Measurements from ENCODE around the gene TIMP2. TPM values are rescaled to one million over a fixed set of nuclear protein-coding genes. Genes with fewer than 3 reads are reported as not detected.

TIMP2 gene
- total and polyA plus RNA-seq, 2 of the 8 experiments (the other 6 are each of a cell fraction or from before 2014, with no cell fraction given), result 18.2 to 43.3 TPM

DNA sequence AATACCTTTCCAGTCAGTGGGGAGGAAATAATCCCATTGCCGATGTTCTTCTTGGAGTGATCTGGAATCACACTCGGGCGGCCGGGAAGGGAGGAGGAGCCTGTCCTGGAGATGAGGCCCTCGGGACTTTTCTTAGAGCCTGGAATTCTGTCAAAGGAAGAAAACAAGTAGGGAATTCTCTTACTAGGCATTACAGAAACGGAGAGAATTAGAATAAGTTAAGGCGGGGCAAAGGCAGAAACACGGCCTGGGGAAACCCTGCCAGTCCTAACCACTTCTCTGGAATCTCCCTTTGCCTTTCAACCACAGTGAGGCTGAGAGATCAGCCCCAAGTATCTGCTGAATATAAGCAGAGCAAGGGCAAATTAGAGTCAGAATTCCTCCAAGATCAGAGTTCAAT, 112.3 kb downstream of the TIMP2 start:
- CTCF ChIA-PET (ENCODE audit: partially characterized antibody), result no interaction called here
- peaks cover 33 to 87% (median 74%) of the 10 kb centered on the region in 4 experiments for H3K36me3 ChIP-seq (ENCODE audit: control insufficient read depth in 2 of 4, insufficient read depth in 4 of 4, low read length in 3 of 4)
- TF ChIP-seq ZNF274 (IDR thresholded peaks at IDR 0.05; ENCODE audit: borderline replicate concordance, extremely low read depth, low read length), result no peak
- no peak for TF ChIP-seq TEAD4 (IDR thresholded peaks at IDR 0.05; ENCODE audit: low read depth, low read length)
- no peak for TF ChIP-seq TBP (IDR thresholded peaks at IDR 0.05; ENCODE audit: low read depth, low read length)
- no peak for TF ChIP-seq PHF8 (conservative IDR thresholded peaks at IDR 0.05; ENCODE audit: low read depth, low read length)
- TF ChIP-seq CBX5 (IDR thresholded peaks at IDR 0.05; ENCODE audit: low read depth, low read length), result no peak
- no peak for TF ChIP-seq RFX5 (IDR thresholded peaks at IDR 0.05; ENCODE audit: borderline replicate concordance, low read depth, low read length)
- no peak for TF ChIP-seq RXRA (IDR thresholded peaks at IDR 0.05; ENCODE audit: insufficient read depth, low read depth, low read length)
- TF ChIP-seq CEBPB (IDR thresholded peaks at IDR 0.05; ENCODE audit: low read depth, low read length), result no peak
- TF ChIP-seq BCL11A (IDR thresholded peaks at IDR 0.05; ENCODE audit: low read depth in 2 of 2, low read length in 2 of 2), result no peak
- no peak for TF ChIP-seq HDAC2 (IDR thresholded peaks at IDR 0.05; ENCODE audit: borderline replicate concordance in 1 of 2, low read depth in 2 of 2, low read length in 2 of 2)

More for the DNA sequence above, 112.3 kb downstream of the TIMP2 start:
- peaks cover 4 to 11% of the 10 kb centered on the region in 2 experiments for H4K20me1 ChIP-seq (replicated peaks in 1 of 2; ENCODE audit: control insufficient read depth in 1 of 2, insufficient read depth in 2 of 2, low read length in 2 of 2)
- H3K9me3 ChIP-seq (ENCODE audit: insufficient read depth in 2 of 2, low read depth in 1 of 2, low read length in 1 of 2), result no peaks in the 10 kb centered on the region
- no peak overlapping the region for H2BK120ac ChIP-seq (replicated peaks; ENCODE audit: low read depth, low read length)
- H4K5ac ChIP-seq (ENCODE audit: insufficient read length, low read depth, low read length), result no peak overlapping the region
- H3K27me3 ChIP-seq (replicated peaks in 1 of 4; ENCODE audit: control insufficient read depth in 3 of 4, extremely low read depth in 1 of 4, insufficient read depth in 3 of 4, low read length in 3 of 4), result no peaks in the 10 kb centered on the region
- H2BK15ac ChIP-seq (ENCODE audit: low read length), result no peak overlapping the region
- DNase-seq (ENCODE audit: low read depth in 1 of 2, low spot score in 2 of 2), result no peak
- H4K91ac ChIP-seq (replicated peaks; ENCODE audit: insufficient read length, low read length), result no peak overlapping the region
- no peak overlapping the region for H3K9ac ChIP-seq (replicated peaks in 1 of 4; ENCODE audit: extremely low read depth in 1 of 4, low read depth in 3 of 4, low read length in 3 of 4)
- no peak for FAIRE-seq
- H3K4me1 ChIP-seq (replicated peaks in 1 of 4; ENCODE audit: control insufficient read depth in 3 of 4, insufficient read depth in 4 of 4, low read length in 3 of 4), result no peaks in the 10 kb centered on the region
- no peak overlapping the region for H2AFZ ChIP-seq (ENCODE audit: low read length)
- no peaks in the 10 kb centered on the region for H3K23me2 ChIP-seq (ENCODE audit: low read depth, low read length)
- no peak overlapping the region for H3K4ac ChIP-seq (replicated peaks; ENCODE audit: insufficient read length, low read depth, low read length)
- H4K8ac ChIP-seq (ENCODE audit: extremely low read depth, insufficient read depth, low read length), result no peak overlapping the region
- no peak overlapping the region for H3K4me2 ChIP-seq (ENCODE audit: insufficient read depth in 1 of 2, low read depth in 2 of 2, low read length in 2 of 2)
- H2BK12ac ChIP-seq (ENCODE audit: low read depth, low read length), result no peak overlapping the region
- H2BK5ac ChIP-seq (ENCODE audit: low read depth, low read length), result no peak overlapping the region
- no peak overlapping the region for H3K23ac ChIP-seq (ENCODE audit: insufficient read length)
- H3K4me3 ChIP-seq (ENCODE audit: extremely low read depth in 1 of 4, insufficient read depth in 2 of 4, low read depth in 3 of 4, low read length in 4 of 4), result no peak overlapping the region
- H3K79me2 ChIP-seq (ENCODE audit: control insufficient read depth in 1 of 2, insufficient read depth in 2 of 2, low read length in 2 of 2), result peaks cover 0 to 3% of the 10 kb centered on the region in 2 experiments; a peak in 1 of 4 replicates
- no peak overlapping the region for H3K27ac ChIP-seq (ENCODE audit: low read depth, low read length)
- POLR2A ChIA-PET (ENCODE audit: partially characterized antibody), result no interaction called here
- H3K79me1 ChIP-seq (ENCODE audit: low read depth, low read length), result no peaks in the 10 kb centered on the region; the same call in none of the 2 replicates
- no peak overlapping the region for H2BK20ac ChIP-seq (ENCODE audit: low read length)
- H3K14ac ChIP-seq (ENCODE audit: insufficient read length), result no peak overlapping the region
- no peak overlapping the region for H3K18ac ChIP-seq (ENCODE audit: extremely low read depth, low read length)
- WGBS, 2 experiments (ENCODE audit: extremely low coverage in 1 of 2, insufficient coverage in 1 of 2, insufficient read length in 1 of 2, insufficient replicate concordance in 2 of 2, low coverage in 1 of 2, low lambda C conversion rate in 2 of 2, missing lambda C conversion rate in 1 of 2), result 96% methylated on average over 8 of the region's 8 CpGs; no CpG with 5 or more reads in 1 of the 2 experiments
- H2AK5ac ChIP-seq (ENCODE audit: low read depth, low read length), result no peak overlapping the region
- H3K56ac ChIP-seq (replicated peaks; ENCODE audit: insufficient read length, low read depth, low read length), result no peak overlapping the region

Measured in H1 (cell line).